K562 (cell line): ENCODE measurements around the gene GGA2. TPM values are rescaled to one million over a fixed set of nuclear protein-coding genes. Genes with fewer than 3 reads are reported as not detected.
A peak's percentile ranks its signal among the peaks of the same experiment; 100 is the strongest.

Experiments
- ARHGAP35 ChIP-seq: fragments of 450-650 bp; IDR thresholded peaks from 2 replicates; pipeline ENCODE4 v1.6.1; 2018; ENCODE audit not compliant: partially characterized antibody
- ARID2 ChIP-seq: fragments of 450-650 bp; IDR thresholded peaks from 2 replicates; pipeline ENCODE4 v1.6.1; 2017; ENCODE audit warnings: antibody characterized with exemption, mild to moderate bottlenecking
- CREB1 ChIP-seq, 2 experiments: sonication (generic) in 1 of 2; formaldehyde crosslinking in 1 of 2; IDR thresholded peaks; 2 replicates each; pipeline versions ENCODE4 v1.6.1 to v1.8.0; 2012 to 2022; ENCODE audit warnings: inconsistent platforms in 1 of 2, mild to moderate bottlenecking in 1 of 2, missing genetic modification reagents in 1 of 2, moderate library complexity in 1 of 2
- DNMT1 ChIP-seq: fragments of 450-650 bp; IDR thresholded peaks from 2 replicates; pipeline ENCODE4 v1.6.1; 2016; ENCODE audit warnings: antibody characterized with exemption, mild to moderate bottlenecking
- FUS ChIP-seq: fragments of 200-400 bp; formaldehyde crosslinking; optimal IDR thresholded peaks from 2 replicates; pipeline ENCODE3; 2017; ENCODE audit warnings: low read depth, low read length
- MECOM ChIP-seq: fragments of 250-450 bp; sonication (Bioruptor Pico); IDR thresholded peaks from 2 replicates; pipeline ENCODE4 v1.8.0; 2022; ENCODE audit warnings: inconsistent platforms
- POLR3G ChIP-seq: IDR thresholded peaks from 2 replicates; pipeline ENCODE4 v1.6.1; 2011; ENCODE audit not compliant: insufficient read length, insufficient replicate concordance; ENCODE audit errors: extremely low read depth
- SIX5 ChIP-seq, 2 experiments: IDR thresholded peaks; 2 replicates each; pipeline ENCODE4 v1.6.1; 2011; ENCODE audit warnings: low read length in 2 of 2, borderline replicate concordance in 1 of 2, low read depth in 1 of 2, mild to moderate bottlenecking in 1 of 2, moderate library complexity in 1 of 2; ENCODE audit not compliant: insufficient read depth in 1 of 2
- SRSF7 ChIP-seq: fragments of 200-400 bp; formaldehyde crosslinking; optimal IDR thresholded peaks from 2 replicates; pipeline ENCODE3; 2017; ENCODE audit warnings: mild to moderate bottlenecking, low read depth, low read length
- SUPT5H ChIP-seq: fragments of 450-650 bp; IDR thresholded peaks from 2 replicates; pipeline ENCODE4 v1.6.1; 2016
- THRB ChIP-seq: fragments of 450-650 bp; formaldehyde crosslinking; conservative IDR thresholded peaks from 2 replicates; pipeline ENCODE4 v1.4.0; 2022; ENCODE audit warnings: mild to moderate bottlenecking, missing genetic modification characterization
- ZBTB34 ChIP-seq: fragments of 250-450 bp; sonication (Bioruptor Pico); IDR thresholded peaks from 2 replicates; pipeline ENCODE4 v1.8.0; 2021; ENCODE audit warnings: mild to moderate bottlenecking, moderate library complexity
- ZNF282 ChIP-seq: sonication (generic); formaldehyde crosslinking; IDR thresholded peaks from 2 replicates; pipeline ENCODE4 v1.8.1; 2023; ENCODE audit warnings: missing genetic modification reagents
- ZNF311 ChIP-seq: fragments of 250-450 bp; sonication (Bioruptor Pico); IDR thresholded peaks from 2 replicates; pipeline ENCODE4 v1.4.0; 2020; ENCODE audit warnings: mild to moderate bottlenecking, moderate library complexity
- ZNF324 ChIP-seq: fragments of 250-450 bp; sonication (Bioruptor Pico); IDR thresholded peaks from 2 replicates; pipeline ENCODE4 v1.4.0; 2020; ENCODE audit warnings: mild to moderate bottlenecking
- ZNF395 ChIP-seq: fragments of 200-800 bp; sonication (Bioruptor generic); IDR thresholded peaks from 2 replicates; pipeline ENCODE4 v1.6.1; 2017; ENCODE audit warnings: missing genetic modification characterization, missing compliant biosample characterization
- ZNF444 ChIP-seq: fragments of 250-450 bp; sonication (Bioruptor Pico); IDR thresholded peaks from 2 replicates; pipeline ENCODE4 v1.4.0; 2020; ENCODE audit warnings: mild to moderate bottlenecking, moderate library complexity
- ZNF696 ChIP-seq: fragments of 250-450 bp; sonication (Bioruptor Pico); conservative IDR thresholded peaks from 2 replicates; pipeline ENCODE4 v1.4.0; 2020; ENCODE audit warnings: mild to moderate bottlenecking, moderate library complexity
- ZNF699 ChIP-seq: fragments of 250-450 bp; sonication (Bioruptor Pico); IDR thresholded peaks from 2 replicates; pipeline ENCODE4 v1.8.0; 2021; ENCODE audit warnings: mild to moderate bottlenecking, moderate library complexity; ENCODE audit not compliant: insufficient replicate concordance
- polyA plus RNA-seq, 8 experiments: library from polyadenylated mRNA; depleted of rRNA in 4 of 8; stranded (reverse) in 5 of 8; unstranded in 3 of 8; fragments of >200 nt; fragmentation: Nextera tagmentation in 2 of 8; fragmentation: Illumina TruSeq in 1 of 8; extraction: Ambion mirVana in 2 of 8; extraction: Trizol in 1 of 8; gene quantifications; 2 replicates each; pipeline versions ENCODE4 v1.2.1 to v1.2.3, GENCODE V29; 2011 to 2014; ENCODE audit warnings: inconsistent platforms in 1 of 8, missing spikeins in 1 of 8
- total RNA-seq, 7 experiments: library from RNA; depleted of rRNA in 6 of 7; stranded (reverse); fragments of >200 nt in 6 of 7; fragmentation: Illumina TruSeq in 2 of 7; extraction: Trizol in 2 of 7; gene quantifications; 2 replicates each; pipeline versions ENCODE4 v1.2.1 to v1.2.3, GENCODE V29; 2011 to 2021; ENCODE audit warnings: low replicate concordance in 1 of 7
- TF ChIP-seq, protein P1 (sequence below): sonication (generic); formaldehyde crosslinking; IDR thresholded peaks from 2 replicates; pipeline ENCODE4 v1.8.0; 2022; ENCODE audit warnings: mild to moderate bottlenecking, missing genetic modification reagents, borderline replicate concordance

GGA2 gene
- total and polyA plus RNA-seq, 9 of the 15 experiments (the other 6 are each of a cell fraction or from before 2014, with no cell fraction given) = 11.9 to 133 (median 66.3) TPM

GRCh38 chr16:23556881-23557778, 46.8 kb upstream of the GGA2 start, which contains the start of the genes EARS2 and UBFD1 (continued):
- no peak; the same call in 1 of the 2 replicates for TF ChIP-seq ZNF395
- TF ChIP-seq ZNF324 (CRISPR knock-in tag) = no peak
- no peak for TF ChIP-seq ARID2
- TF ChIP-seq SUPT5H = peak; percentile 76
- TF ChIP-seq, protein P1, sequence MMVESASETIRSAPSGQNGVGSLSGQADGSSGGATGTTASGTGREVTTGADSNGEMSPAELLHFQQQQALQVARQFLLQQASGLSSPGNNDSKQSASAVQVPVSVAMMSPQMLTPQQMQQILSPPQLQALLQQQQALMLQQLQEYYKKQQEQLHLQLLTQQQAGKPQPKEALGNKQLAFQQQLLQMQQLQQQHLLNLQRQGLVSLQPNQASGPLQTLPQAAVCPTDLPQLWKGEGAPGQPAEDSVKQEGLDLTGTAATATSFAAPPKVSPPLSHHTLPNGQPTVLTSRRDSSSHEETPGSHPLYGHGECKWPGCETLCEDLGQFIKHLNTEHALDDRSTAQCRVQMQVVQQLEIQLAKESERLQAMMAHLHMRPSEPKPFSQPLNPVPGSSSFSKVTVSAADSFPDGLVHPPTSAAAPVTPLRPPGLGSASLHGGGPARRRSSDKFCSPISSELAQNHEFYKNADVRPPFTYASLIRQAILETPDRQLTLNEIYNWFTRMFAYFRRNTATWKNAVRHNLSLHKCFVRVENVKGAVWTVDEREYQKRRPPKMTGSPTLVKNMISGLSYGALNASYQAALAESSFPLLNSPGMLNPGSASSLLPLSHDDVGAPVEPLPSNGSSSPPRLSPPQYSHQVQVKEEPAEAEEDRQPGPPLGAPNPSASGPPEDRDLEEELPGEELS (CRISPR knock-in tag) = no peak
- no peak for TF ChIP-seq ARHGAP35
- no peak for TF ChIP-seq POLR3G
- TF ChIP-seq ZNF699 (CRISPR knock-in tag) = no peak
- 0 out of 2 replicates have a peak, but pooled peaks have one; percentile 51 for TF ChIP-seq THRB (CRISPR knock-in tag)
- TF ChIP-seq FUS = peak; percentile 57
- TF ChIP-seq MECOM = no peak
- peak; percentile 88 for TF ChIP-seq CREB1 (IDR thresholded peaks at IDR 0.05)
- TF ChIP-seq CREB1 (CRISPR knock-in tag; IDR thresholded peaks at IDR 0.05) = peak; percentile 92
- no peak for TF ChIP-seq ZNF444 (CRISPR knock-in tag)
- TF ChIP-seq ZBTB34 = no peak
- no peak for TF ChIP-seq SIX5 (IDR thresholded peaks at IDR 0.05; ENCODE audit: borderline replicate concordance in 1 of 2, insufficient read depth in 1 of 2, low read depth in 1 of 2, low read length in 2 of 2)
- TF ChIP-seq SRSF7 = no peak
- TF ChIP-seq ZNF696 (CRISPR knock-in tag) = no peak
- TF ChIP-seq ZNF311 (CRISPR knock-in tag) = no peak
- TF ChIP-seq DNMT1 = no peak
- TF ChIP-seq ZNF282 = no peak
